ENCODE results near the gene YAF2.

- TF ChIP-seq, protein P1, sequence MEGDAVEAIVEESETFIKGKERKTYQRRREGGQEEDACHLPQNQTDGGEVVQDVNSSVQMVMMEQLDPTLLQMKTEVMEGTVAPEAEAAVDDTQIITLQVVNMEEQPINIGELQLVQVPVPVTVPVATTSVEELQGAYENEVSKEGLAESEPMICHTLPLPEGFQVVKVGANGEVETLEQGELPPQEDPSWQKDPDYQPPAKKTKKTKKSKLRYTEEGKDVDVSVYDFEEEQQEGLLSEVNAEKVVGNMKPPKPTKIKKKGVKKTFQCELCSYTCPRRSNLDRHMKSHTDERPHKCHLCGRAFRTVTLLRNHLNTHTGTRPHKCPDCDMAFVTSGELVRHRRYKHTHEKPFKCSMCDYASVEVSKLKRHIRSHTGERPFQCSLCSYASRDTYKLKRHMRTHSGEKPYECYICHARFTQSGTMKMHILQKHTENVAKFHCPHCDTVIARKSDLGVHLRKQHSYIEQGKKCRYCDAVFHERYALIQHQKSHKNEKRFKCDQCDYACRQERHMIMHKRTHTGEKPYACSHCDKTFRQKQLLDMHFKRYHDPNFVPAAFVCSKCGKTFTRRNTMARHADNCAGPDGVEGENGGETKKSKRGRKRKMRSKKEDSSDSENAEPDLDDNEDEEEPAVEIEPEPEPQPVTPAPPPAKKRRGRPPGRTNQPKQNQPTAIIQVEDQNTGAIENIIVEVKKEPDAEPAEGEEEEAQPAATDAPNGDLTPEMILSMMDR (IDR thresholded peaks at IDR 0.05) = no peak
- no peak for TF ChIP-seq ZFX (IDR thresholded peaks at IDR 0.05; ENCODE audit: borderline replicate concordance)
Observed at GRCh38 chr12:42266579-42267230, 28.7 kb upstream of the YAF2 start.
